GM23248 (cell line): ENCODE results near the gene RPN2. TPM values are rescaled to one million over a fixed set of nuclear protein-coding genes. Genes with fewer than 3 reads are reported as not detected.

Experiments used
- DNase-seq: peaks from one replicate; pipeline ENCODE4 v3.0.0-alpha.2; 2015
- H2AFZ ChIP-seq: fragments of 200-600 bp; sonication (generic); 2 replicates; pipeline ENCODE4 v1.6.1; 2016; ENCODE audit warnings: antibody characterized with exemption
- H3F3A ChIP-seq: fragments of 200-600 bp; sonication (generic); 2 replicates; pipeline ENCODE4 v1.6.1; 2016; ENCODE audit warnings: mild to moderate bottlenecking, antibody characterized with exemption, mixed run types; ENCODE audit not compliant: insufficient read depth
- H3K27ac ChIP-seq: fragments of 200-600 bp; sonication (generic); 2 replicates; pipeline ENCODE4 v1.5.1; 2016; ENCODE audit warnings: mild to moderate bottlenecking
- H3K27me3 ChIP-seq: fragments of 200-600 bp; sonication (generic); replicated peaks from 2 replicates; pipeline ENCODE4 v1.6.1; 2016; ENCODE audit warnings: mild to moderate bottlenecking; ENCODE audit not compliant: insufficient read depth
- H3K36me3 ChIP-seq: fragments of 200-600 bp; sonication (generic); 2 replicates; pipeline ENCODE4 v1.6.1; 2016; ENCODE audit warnings: low read depth, mild to moderate bottlenecking
- H3K4me1 ChIP-seq: fragments of 200-600 bp; sonication (generic); 2 replicates; pipeline ENCODE4 v1.6.1; 2016; ENCODE audit warnings: mild to moderate bottlenecking; ENCODE audit not compliant: insufficient read depth
- H3K4me2 ChIP-seq: fragments of 200-600 bp; sonication (generic); one replicate; pipeline ENCODE4 v1.6.1; 2016; ENCODE audit warnings: mild to moderate bottlenecking; ENCODE audit not compliant: unreplicated experiment
- H3K4me3 ChIP-seq: fragments of 200-600 bp; sonication (generic); 2 replicates; pipeline ENCODE4 v1.5.1; 2016; ENCODE audit warnings: mild to moderate bottlenecking
- H3K79me2 ChIP-seq: fragments of 200-600 bp; sonication (generic); 2 replicates; pipeline ENCODE4 v1.6.1; 2016; ENCODE audit warnings: mild to moderate bottlenecking; ENCODE audit not compliant: insufficient read depth
- H3K9ac ChIP-seq: fragments of 200-600 bp; sonication (generic); 2 replicates; pipeline ENCODE4 v1.6.1; 2016; ENCODE audit warnings: mild to moderate bottlenecking
- H3K9me2 ChIP-seq: fragments of 200-600 bp; sonication (generic); 2 replicates; pipeline ENCODE4 v1.6.1; 2016; ENCODE audit warnings: mixed run types, mild to moderate bottlenecking, moderate library complexity; ENCODE audit not compliant: insufficient read depth
- H3K9me3 ChIP-seq: fragments of 200-600 bp; sonication (generic); one replicate; pipeline ENCODE4 v1.6.1; 2017; ENCODE audit warnings: low read depth
- H4K20me1 ChIP-seq: fragments of 200-600 bp; sonication (generic); 2 replicates; pipeline ENCODE4 v1.6.0; 2016; ENCODE audit not compliant: insufficient read depth
- EZH2 ChIP-seq: fragments of 200-600 bp; sonication (generic); IDR thresholded peaks from 2 replicates; pipeline ENCODE4 v1.6.1; 2018; ENCODE audit warnings: antibody characterized with exemption, mild to moderate bottlenecking; ENCODE audit not compliant: insufficient read depth, poor library complexity, severe bottlenecking
- EZH2phosphoT487 ChIP-seq: fragments of 200-600 bp; sonication (generic); IDR thresholded peaks from 2 replicates; pipeline ENCODE4 v1.6.1; 2018; ENCODE audit warnings: antibody characterized with exemption, moderate library complexity, mild to moderate bottlenecking, low read depth; ENCODE audit not compliant: insufficient read depth
- WGBS, 2 experiments: methylation state at CpG; one replicate each; pipeline ENCODE4 v1.1.6; 2015 to 2017; ENCODE audit warnings: low lambda C conversion rate in 2 of 2, low coverage in 1 of 2; ENCODE audit errors: missing lambda C conversion rate in 2 of 2; 5-methylcytosine and 5-hydroxymethylcytosine counted together
- in situ Hi-C: fragments of 300-500 bp; cut with MboI; formaldehyde crosslinking; loops from 2 replicates; pipeline ENCODE4 v1.15.0; 2020
- polyA plus RNA-seq: library from polyadenylated mRNA; unstranded; fragments of >200 nt; fragmentation: Nextera tagmentation; extraction: Ambion mirVana; gene quantifications from 2 replicates; pipeline ENCODE4 v1.2.1, GENCODE V29; 2016
- total RNA-seq: library from RNA; depleted of rRNA; stranded (reverse); fragments of >200 nt; shearing (Covaris generic); gene quantifications from 2 replicates; pipeline ENCODE4 v1.2.3, GENCODE V29; 2014; rRNA removed

RPN2 gene
- total RNA-seq (339 and 368 TPM in 2 replicates), polyA plus RNA-seq (370 and 379 TPM in 2 replicates)

- peaks cover 12% of the 10 kb centered on the region for H3F3A ChIP-seq
- in situ Hi-C loops: no loop called here
- no peaks in the 10 kb centered on the region; the same call in 1 of the 2 replicates for H4K20me1 ChIP-seq
- H2AFZ ChIP-seq: peak within 1 kb of the TSS; percentile 92
- 1% methylated on average over 60 to 72 of the region's 80 CpGs for WGBS, 2 experiments
- H3K9me2 ChIP-seq: no peaks in the 10 kb centered on the region
- peak within 1 kb of the TSS; percentile 92 for H3K4me3 ChIP-seq
- peaks cover 14% of the 10 kb centered on the region; the same call in 1 of the 2 replicates for H3K4me1 ChIP-seq
- TF ChIP-seq EZH2 (no peak), EZH2phosphoT487 (no peak)
- no peaks in the 10 kb centered on the region for H3K27me3 ChIP-seq
- H3K36me3 ChIP-seq: no peaks in the 10 kb centered on the region
- H3K9me3 ChIP-seq: no peaks in the 10 kb centered on the region
- peak within 1 kb of the TSS; percentile 94 for H3K9ac ChIP-seq
- H3K4me2 ChIP-seq: peak within 1 kb of the TSS; percentile 92
- DNase-seq: peak; percentile 98
- H3K79me2 ChIP-seq: peaks cover 49% of the 10 kb centered on the region
- peak within 1 kb of the TSS; percentile 95 for H3K27ac ChIP-seq
These were observed at the start of gene RPN2, which contains the start of gene MROH8 for GRCh38 chr20:37178839-37179682. RPN2 (plus strand) TSS chr20:37179330; CDS start chr20:37179357, 27 bp downstream. MROH8 (minus strand) TSS chr20:37179548.

- WGBS, 2 experiments: 56 to 62% methylated on average over 3 of the region's 3 CpGs
- TF ChIP-seq EZH2 (no peak), EZH2phosphoT487 (no peak)
- Histone ChIP-seq H3K4me3 (no peak overlapping the region), H3K27me3 (no peaks in the 10 kb centered on the region; the same call in 1 of the 2 replicates), H3F3A (no peaks in the 10 kb centered on the region), H3K4me1 (no peaks in the 10 kb centered on the region), H3K9me2 (no peaks in the 10 kb centered on the region), H3K4me2 (no peak overlapping the region), H3K9ac (no peak overlapping the region), H2AFZ (no peak overlapping the region), H3K79me2 (no peaks in the 10 kb centered on the region), H3K9me3 (no peaks in the 10 kb centered on the region), H4K20me1 (no peaks in the 10 kb centered on the region), H3K36me3 (no peaks in the 10 kb centered on the region), H3K27ac (no peak overlapping the region)
- in situ Hi-C loops: no loop called here
- DNase-seq: no peak
These were observed 47.6 kb upstream of the RPN2 start for GRCh38 chr20:37131486-37131885.

GRCh38 chr20:37133952-37134351 lies 45.2 kb upstream of the RPN2 start:
- H3K79me2 ChIP-seq: no peaks in the 10 kb centered on the region
- no peaks in the 10 kb centered on the region for H4K20me1 ChIP-seq
- DNase-seq: no peak
- H3K36me3 ChIP-seq: no peaks in the 10 kb centered on the region
- H3K27ac ChIP-seq: no peak overlapping the region
- no peak overlapping the region for H2AFZ ChIP-seq
- no peaks in the 10 kb centered on the region for H3K9me2 ChIP-seq
- no peaks in the 10 kb centered on the region for H3K4me1 ChIP-seq
- no peak overlapping the region for H3K9ac ChIP-seq
- no peak overlapping the region for H3K4me3 ChIP-seq
- no peaks in the 10 kb centered on the region for H3K9me3 ChIP-seq
- in situ Hi-C loops: no loop called here
- WGBS, 2 experiments: 89 to 92% methylated on average over 2 of the region's 2 CpGs
- no peak for TF ChIP-seq EZH2phosphoT487
- H3K4me2 ChIP-seq: no peak overlapping the region
- H3K27me3 ChIP-seq: no peaks in the 10 kb centered on the region; the same call in 1 of the 2 replicates
- no peaks in the 10 kb centered on the region for H3F3A ChIP-seq

- Histone ChIP-seq H3K36me3 (no peaks in the 10 kb centered on the region), H3K9ac (no peak overlapping the region), H3K4me1 (no peaks in the 10 kb centered on the region), H2AFZ (no peak overlapping the region), H4K20me1 (no peaks in the 10 kb centered on the region), H3K27me3 (no peaks in the 10 kb centered on the region), H3K27ac (no peak overlapping the region), H3K9me3 (no peaks in the 10 kb centered on the region), H3K4me2 (no peak overlapping the region), H3K4me3 (no peak overlapping the region), H3K9me2 (no peaks in the 10 kb centered on the region), H3F3A (no peaks in the 10 kb centered on the region), H3K79me2 (no peaks in the 10 kb centered on the region)
- WGBS, 2 experiments: 67% methylated on average over 4 of the region's 4 CpGs
- TF ChIP-seq EZH2phosphoT487 (no peak), EZH2 (no peak)
- DNase-seq: no peak
- in situ Hi-C loops: no loop called here
These were observed 41.6 kb upstream of the RPN2 start for GRCh38 chr20:37137547-37137946.
